Measurements from ENCODE around the gene LIMS4.
"Not testable (repeated sequence)": the region's sequence is repeated elsewhere in the genome, so short reads cannot be mapped to it uniquely, and the experiment has no call there.

DNA sequence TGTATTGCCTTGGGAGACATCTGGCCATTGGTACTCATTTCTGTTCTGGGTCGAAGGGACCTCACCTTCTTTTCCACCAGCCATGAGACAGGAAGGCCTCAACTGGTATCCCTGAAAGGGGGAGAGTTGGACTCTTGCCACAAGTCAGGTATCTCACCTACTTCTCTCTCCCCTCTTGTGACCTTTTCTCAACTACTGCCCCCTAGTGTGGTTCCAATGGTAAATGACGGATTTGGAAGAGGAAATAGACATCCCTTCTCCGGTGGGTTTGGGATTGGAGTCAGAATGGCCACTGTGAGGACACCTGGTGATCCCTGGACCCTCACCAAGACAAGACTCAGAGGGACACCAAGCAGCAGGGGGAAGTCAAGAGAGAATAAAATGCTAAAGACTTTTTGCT lies 21.9 kb upstream of the LIMS4 start:
- not testable (repeated sequence) for TF ChIP-seq CTCF, EP300, POLR2AphosphoS5, POLR2A (IDR thresholded peaks at IDR 0.05)

All from upper lobe of left lung (tissue), 4 donors.